K562 (cell line): ENCODE measurements around the gene LAMA2. TPM values are rescaled to one million over a fixed set of nuclear protein-coding genes. Genes with fewer than 3 reads are reported as not detected.

Source experiments
- ATAC-seq: fragments of 200-7000 bp; cut with Tn5 transposase; 3 replicates; pipeline ENCODE4 v1.9.1; 2020; ENCODE audit warnings: moderate library complexity
- BruUV-seq: library from RNA; stranded (reverse); fragments of 400-500 nt; replicated peaks from 2 replicates; lab custom pipeline; 2021; lab: Mats Ljungman, UMichigan
- CTCF ChIA-PET: fragments of 300-600 bp; formaldehyde crosslinking; extraction: SDS; loops from one replicate; lab custom pipeline; 2021; ENCODE audit warnings: low intra/inter-chr PET ratio; lab: Yijun Ruan, JAX
- POLR2A ChIA-PET: fragments of 300-600, 350-650 bp; sonication (Branson Sonifier 250); formaldehyde crosslinking; extraction: SDS; loops from one replicate; lab custom pipeline; 2021; ENCODE audit warnings: antibody characterized with exemption, inconsistent platforms; lab: Yijun Ruan, JAX
- DNase-seq, 4 experiments: peaks; one replicate each; pipeline versions ENCODE4 v3.0.0 to v3.0.0-alpha.2; 2011 to 2018; ENCODE audit warnings: low spot score in 3 of 4, mixed read lengths in 3 of 4; ENCODE audit errors: extremely low read depth in 1 of 4
- FAIRE-seq: peaks from 2 replicates; lab custom pipeline; 2011; peaks lifted over from hg19 to GRCh38; lab: Jason Lieb, UNC
- H2AFZ ChIP-seq: 2 replicates; pipeline ENCODE4 v1.6.0; 2011; ENCODE audit warnings: low read depth, low read length, control low read depth, inconsistent platforms
- H3K27ac ChIP-seq: fragments of 200-600 bp; 3 replicates; pipeline ENCODE4 v1.8.0; 2011; ENCODE audit warnings: low read depth, mild to moderate bottlenecking, control low read depth, inconsistent platforms, low read length, moderate library complexity, mixed read lengths; ENCODE audit errors: extremely low read depth
- H3K27me3 ChIP-seq, 2 experiments: fragments of 300-600 bp in 1 of 2; 2 replicates in 1 of 2; 3 replicates in 1 of 2; pipeline versions ENCODE4 v1.6.0 to v1.8.0; 2011; ENCODE audit warnings: inconsistent platforms in 2 of 2, low read length in 2 of 2, mild to moderate bottlenecking in 1 of 2, mixed read lengths in 1 of 2, moderate library complexity in 1 of 2; ENCODE audit not compliant: control insufficient read depth in 2 of 2, insufficient read depth in 2 of 2
- H3K36me3 ChIP-seq: fragments of 300-600 bp; 3 replicates; pipeline ENCODE4 v1.8.0; 2011; ENCODE audit warnings: mild to moderate bottlenecking, low read length, inconsistent platforms; ENCODE audit not compliant: control insufficient read depth, insufficient read depth
- H3K4me1 ChIP-seq, 2 experiments: fragments of 200-600 bp in 1 of 2; replicated peaks in 1 of 2; 2 replicates in 1 of 2; 3 replicates in 1 of 2; pipeline versions ENCODE4 v1.5.1 to v1.8.0; 2011; ENCODE audit warnings: inconsistent platforms in 2 of 2, low read length in 2 of 2, mild to moderate bottlenecking in 1 of 2, mixed read lengths in 1 of 2, moderate library complexity in 1 of 2; ENCODE audit not compliant: control insufficient read depth in 2 of 2, insufficient read depth in 2 of 2
- H3K4me2 ChIP-seq: 2 replicates; pipeline ENCODE4 v1.6.1; 2011; ENCODE audit warnings: low read length, control low read depth, inconsistent platforms, mixed read lengths; ENCODE audit not compliant: insufficient read depth
- H3K4me3 ChIP-seq: fragments of 200-600 bp; sonication (generic), shearing (Covaris generic); 2 replicates; pipeline ENCODE4 v1.5.1; 2016; ENCODE audit warnings: control low read depth, inconsistent platforms
- H3K79me2 ChIP-seq: fragments of 200-600 bp; 3 replicates; pipeline ENCODE4 v1.8.0; 2011; ENCODE audit warnings: low read length, inconsistent platforms; ENCODE audit not compliant: control insufficient read depth, insufficient read depth
- H3K9ac ChIP-seq, 2 experiments: 2 replicates each; pipeline versions ENCODE4 v1.6.0 to v1.6.1; 2011; ENCODE audit warnings: low read depth in 2 of 2, low read length in 2 of 2, control low read depth in 1 of 2, inconsistent platforms in 1 of 2, mild to moderate bottlenecking in 1 of 2, mixed read lengths in 1 of 2; ENCODE audit not compliant: insufficient read depth in 1 of 2
- H3K9me1 ChIP-seq: one replicate; pipeline ENCODE4 v1.6.0; 2011; ENCODE audit warnings: inconsistent platforms, mild to moderate bottlenecking, low read length, moderate library complexity; ENCODE audit not compliant: control insufficient read depth, insufficient read depth
- H3K9me3 ChIP-seq: replicated peaks from 2 replicates; pipeline ENCODE4 v1.5.1; 2011; ENCODE audit warnings: low read depth, low read length, inconsistent platforms; ENCODE audit not compliant: control insufficient read depth, insufficient read depth
- H4K20me1 ChIP-seq: replicated peaks from 2 replicates; pipeline ENCODE4 v1.6.1; 2011; ENCODE audit warnings: low read length, inconsistent platforms, mixed read lengths; ENCODE audit not compliant: control insufficient read depth, insufficient read depth
- CEBPZ ChIP-seq: fragments of 150-350 bp; IDR thresholded peaks from 2 replicates; pipeline ENCODE4 v1.6.1; 2014; ENCODE audit warnings: low read depth, mild to moderate bottlenecking, low read length, borderline replicate concordance
- CSDE1 ChIP-seq, 2 experiments: fragments of 450-650 bp; IDR thresholded peaks; 2 replicates each; pipeline ENCODE4 v1.6.1; 2016; ENCODE audit warnings: mild to moderate bottlenecking in 1 of 2
- FOXA3 ChIP-seq, 2 experiments: fragments of 450-650 bp in 1 of 2; sonication (generic) in 1 of 2; formaldehyde crosslinking; IDR thresholded peaks in 1 of 2; conservative IDR thresholded peaks in 1 of 2; 2 replicates each; pipeline versions ENCODE4 v1.4.0 to v1.8.0; 2020 to 2022; ENCODE audit warnings: mild to moderate bottlenecking in 2 of 2, missing genetic modification reagents in 1 of 2
- FOXJ3 ChIP-seq: sonication (generic); formaldehyde crosslinking; IDR thresholded peaks from 2 replicates; pipeline ENCODE4 v1.4.0; 2020; ENCODE audit warnings: mild to moderate bottlenecking, missing genetic modification reagents
- GTF2E2 ChIP-seq: fragments of 200-800 bp; sonication (Bioruptor generic); IDR thresholded peaks from 2 replicates; pipeline ENCODE4 v1.6.1; 2016; ENCODE audit warnings: missing genetic modification characterization, missing compliant biosample characterization
- NFE2L1 ChIP-seq: fragments of 450-650 bp; IDR thresholded peaks from 2 replicates; pipeline ENCODE4 v1.6.1; 2016; ENCODE audit warnings: missing genetic modification characterization, low read depth, mild to moderate bottlenecking, missing compliant biosample characterization, moderate library complexity, borderline replicate concordance
- SNRNP70 ChIP-seq: fragments of 200-400 bp; formaldehyde crosslinking; optimal IDR thresholded peaks from 2 replicates; pipeline ENCODE3; 2017; ENCODE audit warnings: low read depth, low read length
- STAT5B ChIP-seq: fragments of 250-450 bp; sonication (Bioruptor Pico); IDR thresholded peaks from 2 replicates; pipeline ENCODE4 v1.8.0; 2021; ENCODE audit warnings: mild to moderate bottlenecking, inconsistent platforms
- TAL1 ChIP-seq: fragments of 450-650 bp; IDR thresholded peaks from 2 replicates; pipeline ENCODE4 v1.6.1; 2016; ENCODE audit warnings: mild to moderate bottlenecking
- ZKSCAN8 ChIP-seq: fragments of 200-800 bp; sonication (Bioruptor generic); IDR thresholded peaks from 2 replicates; pipeline ENCODE4 v1.6.1; 2016; ENCODE audit warnings: missing genetic modification characterization, missing compliant biosample characterization
- ZNF23 ChIP-seq: fragments of 250-450 bp; sonication (Bioruptor Pico); IDR thresholded peaks from 2 replicates; pipeline ENCODE4 v1.4.0; 2020; ENCODE audit warnings: mild to moderate bottlenecking
- ZNF76 ChIP-seq: fragments of 250-450 bp; sonication (Bioruptor Pico); IDR thresholded peaks from 2 replicates; pipeline ENCODE4 v1.4.0; 2020; ENCODE audit warnings: mild to moderate bottlenecking, moderate library complexity, borderline replicate concordance
- WGBS: fragments of 100-300 bp; shearing (Covaris generic); methylation state at CpG from one replicate; pipeline ENCODE4 v1.1.6; 2016; ENCODE audit warnings: low coverage, mixed read lengths; ENCODE audit not compliant: insufficient coverage; ENCODE audit errors: missing lambda C conversion rate; 5-methylcytosine and 5-hydroxymethylcytosine counted together
- in situ Hi-C: fragments of 300-500 bp; cut with MboI; formaldehyde crosslinking; loops from 4 replicates; pipeline ENCODE4 v1.15.0; 2018; ENCODE audit warnings: inconsistent platforms, mixed read lengths
- intact Hi-C: fragments of 100-400 bp; cut with micrococcal nuclease; formaldehyde crosslinking; loops from 2 replicates; pipeline ENCODE4 v1.14.2; 2022
- polyA plus RNA-seq, 8 experiments: library from polyadenylated mRNA; depleted of rRNA in 4 of 8; stranded (reverse) in 5 of 8; unstranded in 3 of 8; fragments of >200 nt; fragmentation: Nextera tagmentation in 2 of 8; fragmentation: Illumina TruSeq in 1 of 8; extraction: Ambion mirVana in 2 of 8; extraction: Trizol in 1 of 8; gene quantifications; 2 replicates each; pipeline versions ENCODE4 v1.2.1 to v1.2.3, GENCODE V29; 2011 to 2014; ENCODE audit warnings: inconsistent platforms in 1 of 8, missing spikeins in 1 of 8
- total RNA-seq, 7 experiments: library from RNA; depleted of rRNA in 6 of 7; stranded (reverse); fragments of >200 nt in 6 of 7; fragmentation: Illumina TruSeq in 2 of 7; extraction: Trizol in 2 of 7; gene quantifications; 2 replicates each; pipeline versions ENCODE4 v1.2.1 to v1.2.3, GENCODE V29; 2011 to 2021; ENCODE audit warnings: low replicate concordance in 1 of 7
- TF ChIP-seq, protein P1 (sequence below): fragments of 450-650 bp; IDR thresholded peaks from 2 replicates; pipeline ENCODE4 v1.6.1; 2016; ENCODE audit warnings: low read depth

The LAMA2 gene
- total and polyA plus RNA-seq, 9 of the 15 experiments (the other 6 are each of a cell fraction or from before 2014, with no cell fraction given), result 0.04 to 1.5 (median 0.36) TPM

DNA sequence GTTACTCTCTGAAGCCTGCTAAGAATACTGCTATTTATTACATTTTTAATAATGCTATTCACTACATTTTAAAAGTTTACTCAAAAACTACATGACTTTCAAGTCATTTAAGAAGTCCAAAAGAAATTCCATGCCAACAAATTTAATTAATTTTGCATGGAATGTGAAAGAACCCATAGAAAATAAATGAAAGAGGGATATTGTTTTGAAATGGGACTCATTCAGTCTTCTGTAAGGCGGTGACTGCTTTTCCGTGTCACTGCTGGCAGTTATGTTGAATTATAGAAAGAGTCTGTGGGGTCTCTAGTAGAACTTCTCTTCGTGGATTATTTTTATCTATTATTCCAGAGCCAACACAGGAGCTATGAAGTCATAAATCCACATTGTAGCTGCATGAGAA, 211.2 kb downstream of the LAMA2 start:
- intact Hi-C loops, result no loop called here
- no peak for FAIRE-seq
- TF ChIP-seq ZNF23, result no peak
- TF ChIP-seq ZKSCAN8 (CRISPR knock-in tag), result no peak
- no peak for TF ChIP-seq GTF2E2 (tag)
- no peak for TF ChIP-seq TAL1
- TF ChIP-seq CEBPZ, result no peak
- no peak for TF ChIP-seq FOXJ3 (CRISPR knock-in tag)
- TF ChIP-seq, protein P1, sequence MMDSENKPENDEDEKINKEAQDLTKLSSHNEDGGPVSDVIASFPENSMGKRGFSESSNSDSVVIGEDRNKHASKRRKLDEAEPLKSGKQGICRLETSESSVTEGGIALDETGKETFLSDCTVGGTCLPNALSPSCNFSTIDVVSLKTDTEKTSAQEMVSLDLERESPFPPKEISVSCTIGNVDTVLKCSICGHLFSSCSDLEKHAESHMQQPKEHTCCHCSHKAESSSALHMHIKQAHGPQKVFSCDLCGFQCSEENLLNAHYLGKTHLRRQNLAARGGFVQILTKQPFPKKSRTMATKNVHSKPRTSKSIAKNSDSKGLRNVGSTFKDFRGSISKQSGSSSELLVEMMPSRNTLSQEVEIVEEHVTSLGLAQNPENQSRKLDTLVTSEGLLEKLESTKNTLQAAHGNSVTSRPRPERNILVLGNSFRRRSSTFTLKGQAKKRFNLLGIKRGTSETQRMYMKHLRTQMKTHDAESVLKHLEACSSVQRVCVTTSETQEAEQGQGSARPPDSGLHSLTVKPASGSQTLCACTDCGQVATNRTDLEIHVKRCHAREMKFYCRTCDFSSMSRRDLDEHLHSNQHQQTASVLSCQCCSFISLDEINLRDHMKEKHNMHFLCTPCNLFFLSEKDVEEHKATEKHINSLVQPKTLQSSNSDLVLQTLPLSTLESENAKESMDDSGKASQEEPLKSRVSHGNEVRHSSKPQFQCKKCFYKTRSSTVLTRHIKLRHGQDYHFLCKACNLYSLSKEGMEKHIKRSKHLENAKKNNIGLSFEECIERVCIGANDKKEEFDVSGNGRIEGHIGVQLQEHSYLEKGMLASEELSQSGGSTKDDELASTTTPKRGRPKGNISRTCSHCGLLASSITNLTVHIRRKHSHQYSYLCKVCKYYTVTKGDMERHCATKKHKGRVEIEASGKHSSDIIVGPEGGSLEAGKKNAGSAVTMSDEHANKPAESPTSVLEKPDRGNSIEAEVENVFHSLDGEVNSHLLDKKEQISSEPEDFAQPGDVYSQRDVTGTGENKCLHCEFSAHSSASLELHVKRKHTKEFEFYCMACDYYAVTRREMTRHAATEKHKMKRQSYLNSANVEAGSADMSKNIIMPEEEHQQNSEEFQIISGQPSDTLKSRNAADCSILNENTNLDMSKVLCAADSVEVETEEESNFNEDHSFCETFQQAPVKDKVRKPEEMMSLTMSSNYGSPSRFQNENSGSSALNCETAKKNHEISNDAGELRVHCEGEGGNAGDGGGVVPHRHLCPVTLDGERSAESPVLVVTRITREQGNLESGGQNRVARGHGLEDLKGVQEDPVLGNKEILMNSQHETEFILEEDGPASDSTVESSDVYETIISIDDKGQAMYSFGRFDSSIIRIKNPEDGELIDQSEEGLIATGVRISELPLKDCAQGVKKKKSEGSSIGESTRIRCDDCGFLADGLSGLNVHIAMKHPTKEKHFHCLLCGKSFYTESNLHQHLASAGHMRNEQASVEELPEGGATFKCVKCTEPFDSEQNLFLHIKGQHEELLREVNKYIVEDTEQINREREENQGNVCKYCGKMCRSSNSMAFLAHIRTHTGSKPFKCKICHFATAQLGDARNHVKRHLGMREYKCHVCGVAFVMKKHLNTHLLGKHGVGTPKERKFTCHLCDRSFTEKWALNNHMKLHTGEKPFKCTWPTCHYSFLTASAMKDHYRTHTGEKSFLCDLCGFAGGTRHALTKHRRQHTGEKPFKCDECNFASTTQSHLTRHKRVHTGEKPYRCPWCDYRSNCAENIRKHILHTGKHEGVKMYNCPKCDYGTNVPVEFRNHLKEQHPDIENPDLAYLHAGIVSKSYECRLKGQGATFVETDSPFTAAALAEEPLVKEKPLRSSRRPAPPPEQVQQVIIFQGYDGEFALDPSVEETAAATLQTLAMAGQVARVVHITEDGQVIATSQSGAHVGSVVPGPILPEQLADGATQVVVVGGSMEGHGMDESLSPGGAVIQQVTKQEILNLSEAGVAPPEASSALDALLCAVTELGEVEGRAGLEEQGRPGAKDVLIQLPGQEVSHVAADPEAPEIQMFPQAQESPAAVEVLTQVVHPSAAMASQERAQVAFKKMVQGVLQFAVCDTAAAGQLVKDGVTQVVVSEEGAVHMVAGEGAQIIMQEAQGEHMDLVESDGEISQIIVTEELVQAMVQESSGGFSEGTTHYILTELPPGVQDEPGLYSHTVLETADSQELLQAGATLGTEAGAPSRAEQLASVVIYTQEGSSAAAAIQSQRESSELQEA, result no peak
- TF ChIP-seq FOXA3 (CRISPR knock-in tag; conservative IDR thresholded peaks at IDR 0.05 in 1 of 2, IDR thresholded peaks at IDR 0.05 in 1 of 2), result no peak
- TF ChIP-seq STAT5B, result no peak
- TF ChIP-seq SNRNP70, result no peak
- TF ChIP-seq ZNF76, result no peak
- no peak for TF ChIP-seq CSDE1 (IDR thresholded peaks at IDR 0.05)
- no peak for TF ChIP-seq NFE2L1 (tag)

More for the DNA sequence above, 211.2 kb downstream of the LAMA2 start:
- no peaks in the 10 kb centered on the region for H3K27me3 ChIP-seq
- H3K4me2 ChIP-seq, result no peak overlapping the region
- no peaks in the 10 kb centered on the region for H3K36me3 ChIP-seq
- BruUV-seq, result no TSS peak
- in situ Hi-C loops, result no loop called here
- H3K9ac ChIP-seq, result no peak overlapping the region
- no peak for ATAC-seq
- no peak overlapping the region for H3K4me3 ChIP-seq
- ChIA-PET POLR2A (no interaction called here), CTCF (no interaction called here)
- H2AFZ ChIP-seq, result no peak overlapping the region
- H3K4me1 ChIP-seq, result no peaks in the 10 kb centered on the region
- H3K27ac ChIP-seq, result no peak overlapping the region
- H3K9me1 ChIP-seq, result no peaks in the 10 kb centered on the region
- WGBS, result 0% methylated on average over 3 of the region's 3 CpGs
- H4K20me1 ChIP-seq, result no peaks in the 10 kb centered on the region
- no peak for DNase-seq
- no peaks in the 10 kb centered on the region for H3K9me3 ChIP-seq
- no peaks in the 10 kb centered on the region for H3K79me2 ChIP-seq
